Fibroblast of lung (primary cell): Measurements from ENCODE around the gene NTPCR. TPM values are rescaled to one million over a fixed set of nuclear protein-coding genes. Genes with fewer than 3 reads are reported as not detected.

ENCODE experiments used
- DNase-seq, 2 donors: peaks; one replicate each; pipeline versions ENCODE4 v3.0.0 to v3.0.0-alpha.2; 2010; ENCODE audit warnings: low read depth in 2 of 2
- H2AFZ ChIP-seq: 2 replicates; pipeline ENCODE4 v1.5.1; 2012; ENCODE audit warnings: low read length, control low read depth, inconsistent platforms
- H3K27ac ChIP-seq: 2 replicates; pipeline ENCODE4 v1.5.1; 2011; ENCODE audit warnings: low read length, control low read depth; ENCODE audit not compliant: insufficient read depth
- H3K27me3 ChIP-seq: 2 replicates; pipeline ENCODE4 v1.5.1; 2011; ENCODE audit warnings: mild to moderate bottlenecking, low read length; ENCODE audit not compliant: control insufficient read depth, insufficient read depth
- H3K36me3 ChIP-seq: 2 replicates; pipeline ENCODE4 v1.5.1; 2011; ENCODE audit warnings: low read length; ENCODE audit not compliant: control insufficient read depth, insufficient read depth
- H3K4me1 ChIP-seq: 2 replicates; pipeline ENCODE4 v1.5.1; 2011; ENCODE audit warnings: low read length; ENCODE audit not compliant: control insufficient read depth, insufficient read depth; ENCODE audit errors: extremely low read depth
- H3K4me2 ChIP-seq: 2 replicates; pipeline ENCODE4 v1.5.1; 2011; ENCODE audit warnings: low read length, control low read depth; ENCODE audit not compliant: insufficient read depth; ENCODE audit errors: extremely low read depth
- H3K4me3 ChIP-seq, 4 experiments: fragments of 200-600 bp in 1 of 4; sonication (generic) in 1 of 4; replicated peaks in 1 of 4; 2 replicates each; pipeline ENCODE4 v1.5.1; 2011 to 2016; ENCODE audit warnings: low read length in 4 of 4, low read depth in 3 of 4, mild to moderate bottlenecking in 3 of 4, control low read depth in 2 of 4, inconsistent platforms in 1 of 4, mixed read lengths in 1 of 4; ENCODE audit not compliant: insufficient read depth in 1 of 4; ENCODE audit errors: control extremely low read depth in 1 of 4
- H3K79me2 ChIP-seq: 2 replicates; pipeline ENCODE4 v1.5.1; 2012; ENCODE audit warnings: mild to moderate bottlenecking, low read length, inconsistent platforms; ENCODE audit not compliant: control insufficient read depth, insufficient read depth
- H3K9ac ChIP-seq: 2 replicates; pipeline ENCODE4 v1.5.1; 2011; ENCODE audit warnings: mild to moderate bottlenecking, low read length, control low read depth; ENCODE audit not compliant: insufficient read depth
- H3K9me3 ChIP-seq: 2 replicates; pipeline ENCODE4 v1.5.1; 2012; ENCODE audit warnings: low read depth, low read length; ENCODE audit not compliant: control insufficient read depth, insufficient read depth
- H4K20me1 ChIP-seq: 2 replicates; pipeline ENCODE4 v1.5.1; 2011; ENCODE audit warnings: low read length; ENCODE audit not compliant: control insufficient read depth, insufficient read depth; ENCODE audit errors: extremely low read depth
- EZH2 ChIP-seq: IDR thresholded peaks from 2 replicates; pipeline ENCODE4 v1.5.1; 2012; ENCODE audit warnings: low read length, control low read depth, mild to moderate bottlenecking; ENCODE audit errors: missing control alignments
- polyA plus RNA-seq, 2 donors: library from polyadenylated mRNA; depleted of rRNA in 1 of 2; stranded (reverse) in 1 of 2; unstranded in 1 of 2; fragments of >200 nt; gene quantifications; 2 replicates each; pipeline ENCODE4 v1.2.1, GENCODE V29; 2011 to 2012; ENCODE audit warnings: missing spikeins in 1 of 2
- total RNA-seq: library from RNA; depleted of rRNA; stranded (reverse); fragments of >200 nt; gene quantifications from 2 replicates; pipeline ENCODE4 v1.2.1, GENCODE V29; 2014
- TF ChIP-seq, protein P1 (sequence below), 2 donors: IDR thresholded peaks in 1 of 2; conservative IDR thresholded peaks in 1 of 2; 1 replicate in 1 of 2; 2 replicates in 1 of 2; pipeline ENCODE4 v1.5.1; 2011 to 2012; ENCODE audit warnings: low read length in 2 of 2, control low read depth in 1 of 2, inconsistent platforms in 1 of 2, low read depth in 1 of 2, mild to moderate bottlenecking in 1 of 2

NTPCR gene
- total and polyA plus RNA-seq, 2 donors (not counting 1 experiment from before 2014, with no cell fraction given) = 23.0 to 27.9 TPM

DNA sequence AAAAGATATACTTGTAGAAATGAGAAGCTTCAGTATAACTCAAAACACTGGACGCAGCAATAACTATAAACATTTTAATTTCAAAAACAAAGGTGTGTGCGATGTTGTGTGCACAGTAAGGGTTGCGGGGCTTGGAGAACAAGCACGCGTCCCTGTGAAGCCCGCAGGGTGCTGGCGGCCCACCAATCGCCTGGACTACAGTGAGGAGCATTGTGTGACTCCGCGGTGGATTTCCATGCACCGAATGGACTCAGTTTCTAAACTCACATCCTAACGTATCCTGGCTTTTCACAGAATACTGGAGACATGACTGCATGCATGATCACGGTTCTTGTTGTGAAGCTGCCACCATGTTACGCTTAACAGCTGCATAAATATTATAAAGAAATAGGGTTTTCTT lies 33.0 kb downstream of the NTPCR start:
- H4K20me1 ChIP-seq = no peaks in the 10 kb centered on the region
- no peak overlapping the region for H2AFZ ChIP-seq
- no peak overlapping the region for H3K9ac ChIP-seq
- H3K9me3 ChIP-seq = no peaks in the 10 kb centered on the region
- H3K36me3 ChIP-seq = no peaks in the 10 kb centered on the region
- no peaks in the 10 kb centered on the region for H3K27me3 ChIP-seq
- no peak overlapping the region for H3K4me3 ChIP-seq
- H3K4me2 ChIP-seq = no peak overlapping the region
- DNase-seq = no peak
- no peak for TF ChIP-seq EZH2
- TF ChIP-seq, protein P1, sequence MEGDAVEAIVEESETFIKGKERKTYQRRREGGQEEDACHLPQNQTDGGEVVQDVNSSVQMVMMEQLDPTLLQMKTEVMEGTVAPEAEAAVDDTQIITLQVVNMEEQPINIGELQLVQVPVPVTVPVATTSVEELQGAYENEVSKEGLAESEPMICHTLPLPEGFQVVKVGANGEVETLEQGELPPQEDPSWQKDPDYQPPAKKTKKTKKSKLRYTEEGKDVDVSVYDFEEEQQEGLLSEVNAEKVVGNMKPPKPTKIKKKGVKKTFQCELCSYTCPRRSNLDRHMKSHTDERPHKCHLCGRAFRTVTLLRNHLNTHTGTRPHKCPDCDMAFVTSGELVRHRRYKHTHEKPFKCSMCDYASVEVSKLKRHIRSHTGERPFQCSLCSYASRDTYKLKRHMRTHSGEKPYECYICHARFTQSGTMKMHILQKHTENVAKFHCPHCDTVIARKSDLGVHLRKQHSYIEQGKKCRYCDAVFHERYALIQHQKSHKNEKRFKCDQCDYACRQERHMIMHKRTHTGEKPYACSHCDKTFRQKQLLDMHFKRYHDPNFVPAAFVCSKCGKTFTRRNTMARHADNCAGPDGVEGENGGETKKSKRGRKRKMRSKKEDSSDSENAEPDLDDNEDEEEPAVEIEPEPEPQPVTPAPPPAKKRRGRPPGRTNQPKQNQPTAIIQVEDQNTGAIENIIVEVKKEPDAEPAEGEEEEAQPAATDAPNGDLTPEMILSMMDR (conservative IDR thresholded peaks at IDR 0.05 in 1 of 2, IDR thresholded peaks at IDR 0.05 in 1 of 2; ENCODE audit: low read depth in 1 of 2, low read length in 2 of 2) = no peak
- no peaks in the 10 kb centered on the region for H3K79me2 ChIP-seq
- no peaks in the 10 kb centered on the region for H3K4me1 ChIP-seq
- H3K27ac ChIP-seq = no peak overlapping the region

DNA sequence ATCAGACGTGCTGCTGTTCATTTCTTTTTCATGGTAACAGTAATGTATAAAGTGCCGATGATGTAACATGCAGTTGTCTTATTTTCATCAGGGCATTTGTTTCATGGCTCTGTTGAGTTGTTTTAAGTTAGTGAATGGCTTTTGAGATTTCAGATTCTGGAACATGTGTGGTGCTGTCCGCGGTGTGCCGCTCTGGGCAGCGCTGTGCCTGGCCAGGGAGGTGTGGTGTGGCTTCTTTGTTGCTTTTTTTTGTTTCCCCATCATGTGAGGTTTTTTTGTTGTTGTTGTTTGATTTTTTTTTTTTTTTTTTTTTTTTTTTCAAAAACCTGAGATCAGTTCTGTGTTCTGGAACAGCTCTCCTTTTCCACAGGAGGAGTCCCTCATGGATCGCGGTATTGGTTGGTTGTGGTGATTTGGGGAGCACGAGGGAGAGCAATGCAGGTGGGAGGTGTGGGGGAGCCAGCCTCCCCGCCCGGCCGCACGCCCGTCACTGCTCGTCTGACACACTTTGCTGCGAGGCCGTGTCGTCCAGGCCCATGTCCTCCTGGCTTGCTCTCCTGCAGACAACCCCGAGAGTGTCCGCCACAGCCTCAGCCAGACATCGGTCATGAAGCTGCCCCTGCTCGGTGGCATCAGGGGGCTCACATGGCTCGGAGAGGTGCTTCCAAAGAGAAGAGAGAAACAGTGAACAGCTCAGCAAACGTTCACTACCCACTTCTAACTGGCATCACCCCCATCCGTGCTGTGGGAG lies 33.6 kb downstream of the NTPCR start:
- H3K27ac ChIP-seq = no peak overlapping the region
- no peak overlapping the region for H2AFZ ChIP-seq
- H4K20me1 ChIP-seq = no peaks in the 10 kb centered on the region
- H3K9me3 ChIP-seq = no peaks in the 10 kb centered on the region
- H3K9ac ChIP-seq = no peak overlapping the region
- TF ChIP-seq, protein P1 (conservative IDR thresholded peaks at IDR 0.05 in 1 of 2, IDR thresholded peaks at IDR 0.05 in 1 of 2; ENCODE audit: low read depth in 1 of 2, low read length in 2 of 2) = no peak
- no peak for TF ChIP-seq EZH2
- H3K4me3 ChIP-seq = no peak overlapping the region
- no peaks in the 10 kb centered on the region for H3K36me3 ChIP-seq
- no peaks in the 10 kb centered on the region for H3K4me1 ChIP-seq
- no peaks in the 10 kb centered on the region for H3K27me3 ChIP-seq
- H3K4me2 ChIP-seq = no peak overlapping the region
- no peak for DNase-seq
- no peaks in the 10 kb centered on the region for H3K79me2 ChIP-seq

DNA sequence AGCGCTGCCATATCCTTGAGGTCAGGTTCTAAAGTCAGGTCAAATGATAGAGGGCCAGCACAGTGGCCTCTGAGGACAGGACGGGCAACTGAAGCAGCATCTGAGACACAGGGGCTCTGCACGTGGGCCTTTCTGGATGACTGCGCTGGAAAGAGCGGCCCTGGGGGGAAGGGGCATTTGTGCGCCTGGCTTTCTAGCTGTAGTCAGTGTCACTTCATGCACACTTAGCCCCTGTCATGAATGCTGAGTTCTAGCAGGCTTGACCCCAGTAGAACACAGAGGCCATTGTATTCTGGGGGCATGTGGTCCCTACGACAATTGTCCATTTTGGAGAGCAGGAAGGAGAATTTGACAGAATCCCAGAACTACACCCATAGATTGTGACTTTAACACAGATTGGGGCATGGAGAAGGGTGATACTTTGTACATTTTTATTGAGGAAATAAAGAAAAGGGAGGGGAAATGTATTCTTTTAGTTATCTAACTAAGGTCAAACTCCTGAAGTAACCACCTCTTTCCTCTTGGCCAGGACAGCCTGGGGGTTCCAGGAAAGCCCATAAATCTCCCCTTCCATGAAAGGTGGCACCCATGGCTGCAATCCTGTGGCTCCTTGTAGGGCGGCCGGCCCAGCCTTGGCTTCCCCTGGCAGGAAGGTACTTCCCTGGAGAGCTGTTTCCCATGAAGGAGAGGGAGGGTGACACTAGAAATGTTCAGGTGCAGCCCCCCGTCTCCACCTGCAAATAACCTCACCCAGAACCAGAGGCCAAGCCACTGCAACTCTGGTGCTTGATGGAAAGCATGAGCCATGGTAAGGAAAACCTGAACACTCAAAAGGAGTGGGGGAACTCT lies 34.4 kb downstream of the NTPCR start:
- Histone ChIP-seq H3K27me3 (no peaks in the 10 kb centered on the region), H2AFZ (no peak overlapping the region), H3K4me3 (no peak overlapping the region), H3K79me2 (no peaks in the 10 kb centered on the region), H3K36me3 (no peaks in the 10 kb centered on the region), H3K9me3 (no peaks in the 10 kb centered on the region), H4K20me1 (no peaks in the 10 kb centered on the region), H3K27ac (no peak overlapping the region), H3K4me2 (no peak overlapping the region), H3K9ac (no peak overlapping the region), H3K4me1 (no peaks in the 10 kb centered on the region)
- TF ChIP-seq, protein P1 (conservative IDR thresholded peaks at IDR 0.05 in 1 of 2, IDR thresholded peaks at IDR 0.05 in 1 of 2; ENCODE audit: low read depth in 1 of 2, low read length in 2 of 2) = no peak
- TF ChIP-seq EZH2 = no peak
- DNase-seq = no peak
